SIG-M5 treated with dmso at 0.1 percent for 504 hours (cell line): Measurements from ENCODE around the gene SLC48A1.

ENCODE experiments used
- DNase-seq: peaks from one replicate; lab custom pipeline; 2025; ENCODE audit not compliant: unreplicated experiment; lab: John Stamatoyannopoulos, UW

Gene SLC48A1

DNA sequence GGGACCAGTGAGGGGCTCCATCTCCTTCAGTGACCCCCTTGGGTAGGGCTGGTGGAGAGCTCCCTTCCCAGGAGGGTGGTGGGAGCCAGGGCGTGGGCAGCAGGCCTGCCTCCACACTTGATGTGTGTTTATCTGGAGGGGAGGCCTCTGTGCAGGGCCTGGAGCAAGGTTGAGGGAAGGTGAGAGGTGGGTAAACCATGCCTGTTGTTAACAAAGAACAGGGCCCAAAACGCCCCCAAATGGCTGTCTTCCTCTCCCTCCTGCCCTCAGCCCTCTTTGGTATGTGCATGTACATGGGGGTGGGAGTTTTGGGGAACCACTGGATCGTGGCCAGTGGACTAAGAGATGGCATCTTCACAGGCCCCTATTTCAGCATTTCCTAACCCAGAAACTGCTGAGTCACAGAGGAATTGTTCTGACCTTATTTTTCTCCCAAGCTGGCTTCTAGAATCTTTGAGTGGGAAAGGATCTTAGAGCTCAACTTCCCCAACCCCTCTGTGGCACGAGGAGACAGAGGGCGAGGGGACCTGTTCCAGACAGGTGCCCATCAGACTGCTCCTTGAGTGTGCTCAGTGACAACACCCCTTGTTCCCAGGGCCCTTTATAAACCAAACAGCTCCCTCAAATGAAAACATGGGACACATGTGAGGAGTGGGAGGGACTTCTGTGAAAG, 3.6 kb downstream of the SLC48A1 start:
- DNase-seq = peak; percentile 24

DNA sequence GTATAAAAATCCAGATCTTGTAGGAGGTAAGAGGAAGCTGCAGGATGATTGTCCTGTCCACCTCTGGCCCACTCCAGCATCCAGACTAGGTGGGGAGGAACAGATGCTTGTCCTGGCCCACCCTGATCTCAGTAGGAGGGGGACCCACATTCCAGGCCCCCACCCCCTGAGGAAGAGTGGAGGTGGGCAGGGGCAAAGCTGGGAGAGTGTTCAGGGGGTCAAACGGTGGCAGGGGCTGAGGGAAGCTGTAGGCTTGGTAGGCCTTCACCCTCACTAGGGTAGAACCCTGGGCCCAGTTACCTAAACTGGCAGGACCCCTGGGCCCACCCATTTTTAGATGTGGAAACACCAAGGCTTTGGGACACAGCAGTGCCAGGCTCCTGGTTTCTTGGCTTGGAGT, 4.1 kb downstream of the SLC48A1 start:
- DNase-seq = no peak

DNA sequence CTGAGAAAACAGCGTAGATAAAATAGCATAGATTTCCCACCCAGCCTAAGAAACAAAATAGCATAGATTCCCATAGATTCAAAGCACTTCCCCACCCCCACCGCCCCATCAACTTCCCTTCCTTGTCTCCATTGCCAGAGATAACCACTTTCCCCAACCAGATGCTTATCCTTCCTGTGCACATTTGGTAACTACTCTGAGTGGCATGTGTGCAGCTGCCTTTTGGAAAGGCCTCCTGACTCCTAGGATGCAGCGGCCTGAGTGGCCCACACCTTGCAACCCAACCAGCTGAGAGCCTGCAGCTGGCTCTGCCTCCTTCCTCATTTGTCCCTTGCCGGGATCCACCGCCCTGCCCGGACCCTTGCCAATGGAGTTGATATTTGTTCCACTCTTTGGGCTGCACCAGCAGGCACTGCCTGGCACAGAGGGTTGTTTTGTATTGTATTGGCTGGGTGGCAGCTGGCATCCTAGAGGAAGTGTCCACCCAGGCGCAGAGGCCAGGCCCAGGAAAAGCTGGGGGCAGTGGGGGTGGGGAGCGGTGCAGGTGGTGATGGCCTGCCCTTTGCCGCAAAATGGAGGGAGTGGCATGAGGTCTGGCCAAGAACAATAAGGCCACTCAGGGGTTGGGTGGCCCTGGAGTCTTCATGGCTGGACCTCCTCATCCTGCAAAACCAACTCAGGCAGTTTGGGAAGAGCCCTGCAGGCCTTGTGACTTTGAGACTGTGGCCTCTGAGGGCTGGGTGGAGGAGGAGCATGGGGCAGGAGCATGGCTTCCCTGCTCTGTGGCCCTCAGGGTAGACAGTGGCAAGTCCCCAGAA, 4.9 kb downstream of the SLC48A1 start:
- no peak for DNase-seq

DNA sequence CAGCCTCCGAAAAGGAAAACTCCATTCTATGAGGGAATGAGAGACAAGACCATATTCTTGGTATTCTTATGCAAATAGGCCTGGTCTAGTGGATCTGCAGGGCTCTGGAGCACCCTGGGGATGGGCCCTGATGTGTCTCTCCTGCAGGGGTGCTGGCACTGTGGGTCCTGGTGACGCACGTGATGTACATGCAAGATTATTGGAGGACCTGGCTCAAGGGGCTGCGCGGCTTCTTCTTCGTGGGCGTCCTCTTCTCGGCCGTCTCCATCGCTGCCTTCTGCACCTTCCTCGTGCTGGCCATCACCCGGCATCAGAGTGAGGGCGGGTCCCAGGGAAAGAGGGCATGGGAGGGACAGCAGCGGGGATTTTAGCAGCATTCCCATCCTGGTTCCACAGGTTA, 5.8 kb downstream of the SLC48A1 start:
- no peak for DNase-seq

DNA sequence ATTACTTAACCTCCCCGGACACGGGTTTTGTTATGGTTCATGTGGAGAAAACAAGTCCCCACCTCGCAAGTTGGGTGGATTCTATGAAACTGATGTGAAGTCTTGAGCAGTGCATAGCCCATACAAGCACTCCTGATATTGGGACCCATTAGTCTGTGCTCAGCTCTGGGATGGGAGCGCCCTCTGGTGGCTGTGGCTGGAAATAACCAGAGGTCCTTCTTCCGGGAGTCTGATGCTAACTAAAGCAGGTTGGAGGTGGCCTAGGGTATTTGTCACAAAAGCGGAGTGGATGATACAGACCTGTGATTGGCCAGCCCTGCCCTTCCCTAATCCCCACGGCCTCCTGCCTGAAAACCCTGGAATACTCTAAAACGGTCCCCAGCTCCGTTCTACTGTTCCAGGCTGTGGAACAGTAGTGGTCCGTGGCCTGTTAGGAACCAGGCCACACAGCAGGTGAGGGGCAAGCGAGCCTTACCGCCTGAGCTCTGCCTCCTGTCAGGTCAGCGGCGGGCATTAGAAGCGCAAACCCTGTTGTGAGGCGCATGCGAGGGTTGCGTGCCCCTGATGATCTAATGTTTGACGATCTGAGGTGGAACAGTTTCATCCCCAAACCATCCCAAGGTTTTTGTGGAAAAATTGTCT, 6.4 kb downstream of the SLC48A1 start:
- peak; percentile 86 for DNase-seq

DNA sequence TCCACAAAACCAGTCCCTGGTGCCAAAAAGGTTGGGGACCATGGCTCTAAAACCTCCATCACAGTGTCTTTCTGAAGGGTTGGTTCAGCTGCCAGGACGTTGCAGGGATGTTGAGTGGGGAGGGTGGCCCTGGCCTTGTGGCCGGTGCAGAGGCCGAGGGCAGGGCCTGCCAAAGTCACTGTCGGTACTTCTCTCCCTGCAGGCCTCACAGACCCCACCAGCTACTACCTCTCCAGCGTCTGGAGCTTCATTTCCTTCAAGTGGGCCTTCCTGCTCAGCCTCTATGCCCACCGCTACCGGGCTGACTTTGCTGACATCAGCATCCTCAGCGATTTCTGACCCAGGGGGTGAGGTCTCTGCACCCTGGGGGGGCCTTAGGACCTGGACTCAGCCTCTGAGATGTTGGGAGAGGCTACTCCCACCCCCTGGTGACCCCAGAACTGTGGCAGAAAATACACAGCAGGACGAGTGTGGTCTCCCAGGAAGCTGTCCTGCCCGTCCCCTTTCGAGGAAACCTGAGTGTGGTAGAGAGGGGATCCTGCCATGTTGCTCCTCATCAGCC, 7.0 kb downstream of the SLC48A1 start:
- no peak for DNase-seq

DNA sequence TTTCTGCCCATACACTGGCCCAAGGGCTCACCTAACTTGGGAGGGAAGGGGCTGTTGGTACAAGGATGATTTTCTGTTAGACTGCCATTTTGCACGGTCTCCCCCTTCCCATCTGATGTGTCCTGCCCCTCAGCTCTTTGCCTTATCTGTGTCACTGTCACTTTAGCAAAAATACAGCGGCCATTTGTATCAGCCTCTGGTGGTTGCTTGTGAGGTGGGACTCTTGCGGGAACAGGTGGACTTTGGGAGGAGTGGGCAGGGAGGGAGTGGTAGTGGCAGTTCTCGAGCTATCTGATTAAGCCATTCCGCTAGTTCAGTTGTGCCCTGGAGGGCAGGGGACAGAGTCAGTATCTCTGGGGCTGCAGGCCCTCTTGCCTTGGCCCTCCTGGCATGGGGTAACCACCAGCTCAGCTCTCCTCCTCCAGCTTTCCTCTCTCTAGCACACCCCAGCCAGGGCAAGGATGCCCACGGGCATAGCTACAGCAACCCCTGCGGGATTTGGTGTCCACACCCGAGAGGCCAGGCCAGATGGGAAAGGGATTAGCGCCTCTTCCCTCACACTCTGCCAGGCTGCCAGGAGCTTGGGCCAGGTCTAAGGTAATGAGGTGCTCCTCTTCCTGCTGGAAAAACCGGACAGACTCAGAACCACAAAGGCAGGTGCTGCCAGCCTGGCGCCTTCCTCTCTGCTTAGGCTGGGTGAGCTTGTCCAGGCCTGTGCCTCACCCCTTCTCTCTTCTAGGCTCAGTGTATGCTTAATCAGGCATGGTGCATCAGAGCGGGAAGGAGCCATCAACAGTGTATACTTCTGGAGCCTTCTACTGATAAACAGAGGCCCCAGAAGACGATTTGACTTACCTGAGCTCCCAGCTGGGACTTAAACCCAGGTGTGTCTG, 8.7 kb downstream of the SLC48A1 start:
- no peak for DNase-seq

DNA sequence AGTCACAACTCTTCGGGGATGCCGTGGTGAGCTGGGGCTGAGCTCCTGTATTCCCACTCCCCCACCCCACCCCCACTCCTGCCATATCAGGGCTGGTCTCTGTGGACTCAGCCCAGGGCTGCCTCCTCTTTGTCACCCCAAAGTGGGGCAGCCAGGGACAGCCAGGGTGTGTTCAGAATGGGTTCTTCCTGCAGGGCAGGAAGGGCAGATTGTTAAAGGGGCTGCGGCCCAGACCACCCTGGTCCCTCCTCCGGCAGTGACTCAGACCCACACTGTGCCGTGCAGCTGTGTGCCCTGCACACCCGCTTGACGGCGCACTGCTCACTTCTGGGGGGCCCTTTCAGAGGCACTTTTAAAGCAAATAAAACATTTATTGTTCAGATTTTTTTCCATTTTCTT, 9.3 kb downstream of the SLC48A1 start:
- no peak for DNase-seq

DNA sequence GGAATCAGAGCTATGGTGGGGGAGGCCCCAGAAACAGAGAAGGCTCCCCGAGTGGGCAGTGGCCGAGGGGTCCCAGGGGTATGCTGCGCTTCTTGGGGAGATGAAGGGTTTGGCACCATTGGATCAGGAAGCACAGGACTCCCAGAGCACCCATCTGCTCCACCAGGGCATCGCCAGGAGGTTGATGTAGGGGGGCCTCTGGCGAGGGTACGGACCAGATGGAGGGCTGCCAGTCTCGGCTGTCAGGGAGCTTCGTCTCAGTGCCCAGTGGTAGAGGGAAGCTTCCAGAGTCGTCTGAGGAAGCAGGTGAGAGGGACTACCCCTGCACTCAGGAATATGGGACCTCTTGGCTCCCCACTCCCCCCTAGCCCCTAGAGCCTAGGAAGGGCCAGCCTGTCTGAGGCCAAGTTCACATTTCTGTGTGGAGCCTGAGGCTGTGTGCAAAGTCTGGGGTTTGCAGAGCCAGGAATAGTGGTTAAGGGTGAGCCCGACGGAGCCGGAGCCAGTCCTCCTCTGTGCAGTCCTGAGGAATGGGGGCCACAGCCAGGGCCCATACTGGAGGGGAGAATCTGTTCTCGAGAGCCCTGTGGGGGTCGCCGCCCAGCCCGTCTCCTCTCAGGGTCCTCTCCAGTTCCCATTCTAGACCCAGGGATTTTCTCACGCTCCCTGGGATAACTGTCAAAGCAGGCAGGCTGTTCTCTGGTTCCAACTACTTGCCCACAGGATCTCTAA, 10.2 kb downstream of the SLC48A1 start:
- DNase-seq = no peak

DNA sequence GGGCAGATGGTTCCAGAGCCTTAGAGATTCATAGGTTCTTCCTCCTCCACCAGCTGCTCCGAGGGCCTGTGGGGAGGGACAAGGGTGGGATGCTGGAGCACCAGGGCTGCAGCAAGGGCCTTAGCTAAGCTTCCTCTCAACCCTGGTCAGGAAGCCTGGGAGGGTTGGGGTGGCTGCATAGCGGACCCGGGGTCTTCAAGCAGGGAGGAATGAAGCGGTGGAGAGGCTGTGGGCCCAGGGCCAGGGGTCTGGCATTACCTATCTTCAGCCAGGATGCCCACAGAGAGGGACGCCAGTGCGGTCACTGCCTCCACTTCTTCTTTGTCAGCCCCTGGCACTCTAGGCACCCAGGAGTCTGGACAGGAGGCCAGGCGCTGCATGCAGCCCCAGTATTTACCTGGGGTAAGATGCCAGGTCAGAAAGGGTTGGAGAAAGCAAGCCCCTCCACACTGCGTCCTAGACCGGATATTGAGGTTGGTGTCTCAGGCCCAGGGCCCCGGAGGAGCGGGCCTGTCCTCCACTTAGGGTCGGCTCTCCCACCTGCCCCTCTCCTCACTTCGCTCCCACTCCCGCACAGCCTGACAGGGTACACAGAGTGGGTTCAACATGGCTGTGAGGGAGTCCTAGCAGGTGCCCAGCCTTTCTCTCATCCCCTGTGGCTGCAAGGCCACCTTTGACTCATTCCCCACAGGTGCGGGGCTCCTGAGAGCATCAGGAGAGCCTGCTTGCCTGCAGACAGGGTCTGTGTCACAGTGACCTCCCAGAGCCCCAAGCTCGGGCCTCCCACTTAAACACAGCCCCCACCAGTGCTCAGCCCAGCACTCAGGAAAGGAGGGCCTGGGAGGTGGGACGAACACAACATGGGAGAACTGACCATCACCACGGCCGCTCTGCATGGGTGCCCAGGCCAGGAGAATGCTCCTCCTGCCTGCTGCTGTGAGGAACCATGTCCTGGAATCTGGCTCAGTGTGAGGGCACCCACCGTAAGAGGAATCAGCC, 11.1 kb downstream of the SLC48A1 start:
- no peak for DNase-seq

DNA sequence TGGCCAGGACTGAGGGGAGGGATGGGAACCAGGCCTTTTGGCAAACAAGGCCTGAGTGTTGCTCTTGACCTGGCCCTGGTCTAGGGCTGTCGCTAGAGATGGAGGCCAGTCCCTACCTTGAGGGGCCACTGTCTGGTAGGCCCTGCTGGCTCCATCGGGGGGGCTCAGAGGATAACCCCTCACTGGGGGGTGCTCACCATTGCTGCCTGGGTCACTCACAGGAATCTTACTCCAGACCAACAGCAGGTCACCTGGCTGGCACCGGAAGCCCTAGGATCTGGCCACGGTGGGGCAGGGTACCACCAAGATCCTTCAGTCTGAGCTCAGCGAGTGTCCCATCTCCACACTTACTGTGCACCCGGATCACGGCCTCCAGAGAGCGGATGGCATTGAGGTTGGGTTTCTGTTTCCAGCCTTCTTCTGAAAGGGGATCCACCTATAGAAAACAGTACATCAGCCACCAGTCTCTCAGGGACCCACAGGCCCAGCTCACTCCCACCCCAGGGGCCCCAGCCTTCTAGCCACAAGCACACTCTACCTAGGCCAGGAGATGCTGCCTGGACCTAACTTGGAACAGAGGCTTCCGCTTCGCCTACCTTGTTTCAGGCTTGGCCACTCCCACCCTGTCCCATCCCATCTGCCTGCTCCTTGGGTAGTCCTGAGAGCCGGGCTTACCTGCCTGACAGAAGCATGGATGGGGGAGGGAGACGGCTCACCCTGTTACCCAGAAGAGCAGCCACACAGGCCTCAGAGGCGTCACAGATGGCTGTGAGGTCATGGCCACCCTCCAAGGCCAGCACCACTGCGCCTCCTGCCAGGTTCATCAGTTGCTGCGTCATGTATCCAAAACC, 12.2 kb downstream of the SLC48A1 start:
- DNase-seq = no peak

DNA sequence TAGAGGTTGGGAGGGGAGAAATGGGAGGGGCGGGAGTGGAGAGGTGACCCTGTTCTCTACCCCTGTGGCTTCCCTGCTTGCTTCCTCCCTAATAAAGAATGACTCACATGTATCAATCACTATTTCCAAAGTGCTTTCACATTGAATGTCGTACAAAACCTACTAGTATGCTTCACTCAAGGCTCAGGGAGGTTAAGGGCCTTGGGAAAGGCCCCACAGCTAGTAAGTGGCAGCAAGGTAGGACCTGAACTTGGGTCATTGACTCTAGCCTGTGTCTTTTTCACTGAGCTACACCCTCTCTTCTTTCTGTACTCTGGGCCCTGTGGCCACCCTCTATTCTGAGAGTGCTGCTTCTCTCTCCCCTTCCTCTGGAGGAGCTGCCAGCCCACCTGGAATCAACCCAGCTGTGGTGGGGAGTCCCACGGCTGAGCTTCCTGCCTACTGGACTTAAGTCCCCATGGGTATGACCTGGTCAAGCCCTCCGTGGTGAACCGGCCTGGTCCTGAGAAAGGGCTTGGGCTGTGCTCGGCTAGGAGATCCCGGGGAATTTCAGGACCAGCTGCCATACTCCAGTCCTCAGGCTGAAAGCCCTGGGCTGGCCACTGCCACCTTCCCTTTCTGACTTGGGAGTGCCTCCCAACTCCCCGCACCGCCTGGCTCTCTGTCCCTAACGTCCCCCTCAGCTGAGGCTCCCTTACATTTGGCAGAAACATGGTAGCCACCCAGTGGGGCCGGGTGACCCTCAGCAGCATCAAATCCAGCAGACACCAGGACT, 13.0 kb downstream of the SLC48A1 start:
- DNase-seq = no peak

DNA sequence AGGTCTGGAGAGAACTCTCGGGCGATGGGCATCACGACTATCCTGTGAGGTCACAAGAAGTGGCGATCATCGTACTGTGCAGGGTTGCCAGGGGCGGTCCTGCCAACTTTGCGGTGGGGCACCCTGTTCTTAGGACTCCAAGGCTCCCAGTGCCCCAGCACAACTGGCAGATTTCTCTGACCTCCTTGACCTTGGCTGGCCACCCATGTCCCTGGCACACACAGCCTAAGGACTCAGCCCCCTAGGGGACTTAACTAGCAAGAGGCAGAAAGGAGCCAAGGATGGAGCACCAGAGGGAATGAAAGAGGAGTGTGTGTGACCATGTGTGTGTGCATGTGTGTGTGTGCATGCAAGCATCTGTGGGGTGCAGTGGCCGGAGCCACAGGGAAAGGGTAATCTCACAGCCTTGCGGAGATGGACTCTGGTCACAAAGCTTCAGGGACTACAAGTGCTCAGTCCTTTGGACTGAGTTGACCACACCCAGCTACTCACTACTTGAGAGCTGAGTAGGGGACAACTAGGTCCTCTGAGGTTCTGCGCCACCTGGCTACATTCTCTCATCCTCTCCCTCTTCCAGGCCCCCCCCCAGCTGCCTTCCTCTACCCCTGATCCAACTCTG, 13.7 kb downstream of the SLC48A1 start:
- no peak for DNase-seq

DNA sequence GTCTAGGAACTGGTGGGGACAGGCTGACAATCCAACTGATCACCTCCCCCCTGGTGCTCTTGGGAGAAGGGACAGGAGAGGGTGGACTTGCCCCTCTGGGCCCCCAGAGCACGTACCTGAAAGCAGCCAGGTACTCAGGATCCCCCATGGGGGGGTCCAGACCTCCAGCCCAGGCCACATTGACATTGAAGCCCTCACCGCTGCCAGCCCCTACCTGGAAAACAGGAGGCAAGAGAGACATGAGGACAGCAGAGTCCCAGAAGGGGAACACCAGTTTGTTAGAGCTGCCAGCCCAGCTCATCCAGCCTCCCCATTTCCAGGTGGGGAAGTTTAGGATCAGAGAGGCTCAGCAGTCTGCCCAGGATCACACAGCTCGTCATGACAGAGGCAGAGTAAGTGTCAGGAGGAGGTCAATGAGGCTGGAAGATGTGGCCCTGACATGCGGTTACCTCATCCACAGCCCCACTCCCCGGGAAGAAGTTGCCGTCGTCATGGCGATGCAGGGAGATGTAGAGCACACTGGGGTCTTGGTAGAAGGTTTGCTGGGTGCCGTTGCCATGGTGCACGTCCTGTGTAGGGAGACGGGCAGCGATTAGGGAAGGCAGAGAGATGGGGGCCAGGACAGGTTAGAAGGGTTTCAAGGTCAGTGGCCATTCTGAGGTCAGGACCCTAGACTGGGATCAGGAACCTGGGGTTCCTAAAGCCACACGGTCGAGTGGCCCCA, 14.7 kb downstream of the SLC48A1 start:
- no peak for DNase-seq

DNA sequence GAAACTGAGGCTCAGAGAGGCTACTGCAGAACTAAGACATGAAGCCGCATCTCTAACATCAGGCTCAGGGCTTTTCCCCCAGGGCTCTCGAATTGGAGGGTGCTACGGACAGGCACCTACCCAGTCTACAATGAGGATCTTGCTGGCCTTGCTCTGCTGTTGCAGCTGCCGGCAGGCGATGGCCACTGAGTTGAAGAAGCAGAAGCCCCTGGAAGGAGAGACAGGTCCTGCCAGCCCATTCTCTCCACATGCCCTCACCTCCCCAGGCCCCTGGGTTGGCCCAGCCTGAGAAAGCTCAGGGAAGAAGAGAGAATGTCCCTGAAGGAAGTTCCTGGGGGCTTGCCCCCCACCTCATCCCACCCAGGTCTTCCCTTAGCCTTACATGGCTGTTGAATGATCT, 16.1 kb downstream of the SLC48A1 start:
- DNase-seq = no peak
